ENCODE data around the gene ZBTB1.
"Not testable (repeated sequence)": the region's sequence is repeated elsewhere in the genome, so short reads cannot be mapped to it uniquely, and the experiment has no call there.

The ZBTB1 gene

DNA sequence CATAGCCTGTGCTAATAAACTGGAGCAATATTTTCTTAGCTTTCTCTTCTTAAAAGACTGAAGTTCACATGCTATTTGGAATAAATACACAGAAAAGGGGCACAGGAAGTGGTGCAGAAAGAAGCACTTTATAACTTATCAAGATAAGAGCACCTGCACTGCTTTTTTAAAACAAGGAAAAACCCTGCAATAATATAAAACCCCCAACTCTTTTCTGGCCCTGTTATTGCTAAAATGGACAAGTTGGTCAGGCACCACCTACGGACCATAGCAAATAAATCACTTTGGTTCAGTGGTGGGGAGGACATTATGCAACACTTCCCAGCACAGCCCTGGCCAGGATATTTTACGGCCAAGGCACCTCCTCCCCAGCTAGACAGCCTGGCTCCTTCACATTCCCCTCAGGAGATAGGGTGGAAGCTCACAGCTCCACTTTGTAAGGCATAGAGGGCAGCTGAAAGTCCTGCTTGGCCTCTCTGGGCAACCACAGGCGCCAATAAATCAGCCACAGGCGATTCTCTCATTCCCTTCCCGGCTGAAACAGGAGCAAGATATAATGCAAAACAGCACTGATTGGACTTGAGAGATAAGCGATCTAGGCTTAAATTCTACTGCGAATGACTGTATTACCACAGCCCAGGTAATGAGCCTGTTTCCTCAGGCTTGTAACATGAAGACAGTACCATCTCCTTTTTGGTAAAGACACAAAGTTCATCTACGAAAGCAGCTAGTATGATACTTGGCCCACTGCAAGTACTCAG is 3.0 kb upstream of the ZBTB1 start:
- DNase-seq, result no peak

DNA sequence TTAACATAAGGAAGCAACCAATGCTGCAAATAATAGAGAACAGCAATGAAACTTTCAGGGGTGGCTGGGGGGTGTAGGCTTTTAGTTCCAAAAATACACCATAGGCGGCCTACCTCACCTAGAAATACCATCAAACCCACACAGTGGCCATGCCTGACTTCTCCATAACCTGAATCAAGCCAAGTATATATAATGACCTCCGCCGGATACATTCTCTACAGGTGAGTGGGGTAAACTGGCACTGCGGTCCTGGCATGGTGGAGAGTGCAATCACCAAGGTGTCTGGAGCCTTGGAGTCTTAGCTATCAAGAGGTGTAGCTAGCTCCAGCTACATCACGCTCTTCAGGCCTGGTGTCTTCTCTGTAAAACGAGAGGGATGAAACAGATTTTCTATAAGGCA is 2.1 kb upstream of the ZBTB1 start:
- DNase-seq, result no peak

DNA sequence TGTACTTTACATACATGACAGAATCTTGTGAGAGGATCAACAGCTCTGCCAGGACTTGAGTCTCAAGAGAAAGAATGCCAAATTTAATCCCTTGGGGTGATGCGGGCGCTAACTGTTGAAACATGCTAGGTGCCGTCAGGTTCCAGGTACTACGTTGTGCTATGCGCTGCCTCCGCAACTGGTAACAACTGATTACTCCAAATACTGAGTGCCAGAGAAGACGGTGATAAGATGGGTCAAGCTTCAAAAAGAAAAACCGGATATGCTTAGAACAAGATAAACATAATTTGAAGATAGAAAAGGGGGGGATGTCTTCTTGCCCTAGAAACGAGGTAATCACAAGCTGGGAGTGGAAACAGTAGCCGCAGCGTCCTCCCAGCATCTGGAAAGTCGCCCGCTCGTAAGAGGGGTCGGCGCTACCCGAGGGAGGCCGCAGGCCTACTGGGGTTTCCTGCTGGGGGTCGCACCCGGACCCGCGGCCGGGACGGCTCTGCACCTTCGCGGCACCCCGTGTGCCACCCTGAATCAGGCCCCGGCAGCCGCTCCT is 1.6 kb upstream of the ZBTB1 start:
- DNase-seq, result no peak

DNA sequence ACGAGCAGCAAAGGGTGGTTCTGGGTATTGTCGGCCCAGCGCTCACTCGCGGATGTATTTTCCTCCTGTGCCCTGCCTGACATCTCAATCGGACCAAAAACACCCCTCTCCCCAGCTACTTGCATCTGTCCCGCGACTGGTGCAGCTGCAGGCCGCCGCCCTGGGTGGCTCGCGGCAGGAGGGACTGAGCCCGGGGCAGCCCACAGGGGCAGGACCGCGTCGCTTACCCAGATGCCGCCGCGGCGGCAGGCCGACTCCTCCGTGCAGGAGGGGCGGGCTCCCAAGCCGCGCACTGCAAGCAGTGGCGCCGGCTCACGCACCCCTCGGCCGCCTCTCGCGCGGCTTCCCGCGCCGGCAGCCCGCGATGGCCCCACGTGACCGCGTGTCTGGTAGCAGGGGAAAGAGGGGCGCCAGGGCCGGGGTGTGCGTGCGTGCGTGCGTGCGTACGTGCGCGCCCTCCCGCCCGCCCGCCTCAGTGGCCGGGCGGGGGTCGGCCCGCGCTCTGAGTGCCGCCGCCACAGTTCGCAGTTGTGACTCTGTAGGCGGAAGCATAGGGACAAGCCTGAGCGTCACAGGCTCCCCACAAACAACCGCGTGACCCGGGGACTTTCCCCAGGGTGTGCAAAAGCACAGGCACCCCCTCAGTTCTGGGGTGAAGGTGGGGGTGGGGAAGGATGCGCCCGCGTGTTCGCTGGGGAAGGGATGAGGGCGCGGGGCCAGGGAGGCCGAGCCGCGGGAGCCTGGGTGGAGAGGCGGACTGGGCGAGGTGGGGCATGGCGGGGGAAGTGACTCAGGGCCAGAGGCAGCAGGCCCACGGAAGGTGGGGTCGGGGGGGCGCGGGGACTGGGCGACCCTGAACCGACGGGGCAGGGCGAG is 898 bp upstream of the ZBTB1 start, which contains the start of gene ZBTB25:
TSS of gene ZBTB25 (minus strand) at position 405 of the 876 bp plus-strand sequence. CDS start 13,305 bp downstream, outside the sequence.
- DNase-seq, result peak; percentile 51

DNA sequence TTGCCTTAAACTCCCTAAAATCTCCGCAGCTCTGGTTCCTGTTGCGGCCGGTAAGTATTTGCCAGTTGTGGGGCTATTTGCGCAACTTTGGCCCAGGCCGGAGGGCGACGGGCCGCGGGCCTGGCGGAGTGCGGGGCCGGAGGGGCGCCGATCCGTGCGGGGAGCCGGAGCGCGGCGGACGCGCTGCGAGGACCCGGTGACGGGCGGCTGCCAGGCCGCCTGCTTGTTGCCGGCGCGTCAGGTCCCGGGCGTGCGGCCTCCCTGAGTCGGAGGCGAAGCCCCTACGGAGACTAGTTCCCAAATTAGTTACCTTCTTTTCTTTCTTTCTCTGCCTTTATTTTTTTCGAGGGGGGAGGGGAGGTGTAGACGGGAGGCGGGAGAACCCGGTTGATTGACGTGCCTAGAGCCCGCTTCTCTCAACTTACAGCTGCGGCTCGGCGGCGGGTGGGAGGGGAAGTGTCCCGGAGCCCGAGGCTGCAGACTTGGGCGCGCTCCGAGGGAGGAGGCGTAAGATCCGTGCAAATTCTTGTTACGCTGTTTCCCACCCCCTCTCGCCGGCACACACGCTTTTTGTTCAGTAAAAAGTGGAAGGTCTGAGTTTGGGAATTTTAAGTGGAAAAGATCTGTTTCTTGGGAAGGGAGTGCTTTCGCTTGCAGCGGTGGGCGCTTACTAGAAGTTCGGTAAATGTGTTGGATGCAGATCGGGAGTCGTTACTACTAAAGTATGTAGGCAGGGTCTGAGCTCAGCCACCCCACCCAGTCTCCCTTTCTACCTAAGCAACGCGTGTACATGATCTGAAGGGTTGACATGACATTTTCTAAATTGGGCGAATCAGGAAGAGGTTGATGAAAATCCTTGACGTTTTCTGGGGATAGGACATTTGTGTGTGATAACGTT is 576 bp downstream of the ZBTB1 start:
- no peak for DNase-seq

DNA sequence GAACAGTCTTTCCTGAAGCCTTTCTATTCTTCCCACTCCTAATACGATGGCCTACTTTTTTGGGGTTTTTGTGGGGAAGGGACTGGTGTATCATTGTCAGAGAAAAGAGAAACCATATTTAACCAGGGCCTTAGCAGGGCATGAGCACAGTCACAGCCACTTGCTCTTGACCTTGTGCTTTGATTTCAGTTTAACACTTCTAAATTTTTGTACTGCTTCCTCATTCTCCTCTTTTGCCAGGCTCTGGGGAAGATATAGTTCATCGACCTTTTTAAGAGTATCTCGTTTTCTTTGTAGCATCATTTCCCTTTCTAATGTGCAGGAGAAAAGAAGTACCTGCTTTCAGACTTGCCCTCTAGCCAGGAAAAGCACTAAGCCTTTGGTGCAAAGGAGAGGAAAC is 2.2 kb downstream of the ZBTB1 start:
- no peak for DNase-seq

DNA sequence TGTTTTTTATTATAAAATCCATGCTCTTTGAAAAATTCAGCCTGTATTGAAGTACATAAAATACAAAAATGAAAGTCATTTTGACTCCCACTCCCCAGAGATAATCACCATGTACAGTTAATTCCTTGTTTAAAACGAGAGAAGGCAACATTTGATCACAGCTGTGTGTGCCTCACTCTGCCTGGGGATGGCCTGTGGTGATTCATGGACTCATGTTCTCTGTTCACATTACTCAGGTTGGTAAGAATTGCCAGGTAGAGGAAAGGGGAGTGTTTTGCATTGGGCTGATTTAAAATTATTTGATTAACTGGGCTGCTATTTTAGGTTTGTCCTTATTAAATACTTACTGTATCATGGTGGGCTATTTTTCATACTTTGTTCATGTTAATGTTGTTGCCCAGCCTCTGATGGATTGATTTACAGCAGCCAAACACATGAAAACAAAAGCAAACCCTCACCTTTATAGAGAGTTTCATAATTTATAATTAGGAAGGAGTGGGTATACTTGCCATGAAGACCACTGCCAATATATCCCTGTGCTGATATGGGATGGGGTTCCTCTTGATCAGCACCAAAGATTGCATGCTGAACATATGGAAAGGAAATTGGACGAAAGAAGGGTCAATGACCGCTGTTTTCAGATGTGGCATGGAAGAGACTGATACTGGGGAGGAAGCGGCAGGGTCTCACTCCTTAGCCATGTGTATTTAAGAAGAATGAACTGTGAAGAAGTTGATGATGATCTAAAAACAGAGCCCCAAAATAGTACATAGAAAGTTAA is 3.0 kb downstream of the ZBTB1 start:
- DNase-seq, result no peak

DNA sequence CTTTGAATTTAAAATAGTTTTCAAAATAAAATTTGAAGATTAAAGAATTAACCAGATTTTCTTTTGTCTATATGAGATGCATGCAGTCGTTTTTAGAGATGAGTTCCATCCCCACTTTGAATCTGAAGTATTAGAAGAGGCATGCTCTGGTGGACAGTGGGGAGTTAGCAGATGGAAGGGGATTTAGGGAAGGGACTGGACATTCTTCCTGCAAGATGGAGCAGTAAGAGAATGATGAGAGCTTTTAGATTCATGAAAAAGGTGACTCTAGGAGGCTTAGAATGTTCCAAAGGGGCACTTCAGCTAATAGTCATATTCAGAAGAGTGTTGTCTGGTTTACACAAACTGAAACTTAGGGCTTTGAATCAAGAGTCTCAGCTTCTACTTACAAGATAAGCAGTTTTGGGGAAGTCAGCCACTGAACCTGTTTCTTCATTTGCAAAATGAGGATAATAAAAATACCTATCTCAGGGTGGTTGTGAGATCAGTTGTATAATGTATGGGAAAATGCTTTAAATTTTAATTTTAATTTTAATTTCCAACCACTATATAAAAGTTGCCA is 3.7 kb downstream of the ZBTB1 start:
- DNase-seq, result no peak

DNA sequence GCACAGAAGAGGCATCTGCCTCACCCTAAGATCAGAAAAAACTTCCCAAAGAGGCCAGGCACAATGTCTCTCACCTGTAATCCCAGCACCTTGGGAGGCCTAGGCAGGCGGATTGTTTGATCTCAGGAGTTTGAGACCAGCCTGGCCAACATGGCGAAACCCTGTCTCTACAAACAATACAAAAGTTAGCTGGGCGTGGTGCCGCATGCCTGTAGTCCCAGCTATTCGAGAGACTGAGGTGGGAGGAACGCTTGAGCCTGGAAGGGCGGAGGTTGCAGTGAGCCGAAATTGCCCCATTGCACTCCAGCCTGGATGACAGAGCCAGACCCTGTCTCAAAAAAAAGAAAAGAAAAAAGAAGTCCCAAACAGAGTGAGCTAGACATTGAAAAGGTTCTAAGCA is 4.5 kb downstream of the ZBTB1 start:
- DNase-seq, result no peak

DNA sequence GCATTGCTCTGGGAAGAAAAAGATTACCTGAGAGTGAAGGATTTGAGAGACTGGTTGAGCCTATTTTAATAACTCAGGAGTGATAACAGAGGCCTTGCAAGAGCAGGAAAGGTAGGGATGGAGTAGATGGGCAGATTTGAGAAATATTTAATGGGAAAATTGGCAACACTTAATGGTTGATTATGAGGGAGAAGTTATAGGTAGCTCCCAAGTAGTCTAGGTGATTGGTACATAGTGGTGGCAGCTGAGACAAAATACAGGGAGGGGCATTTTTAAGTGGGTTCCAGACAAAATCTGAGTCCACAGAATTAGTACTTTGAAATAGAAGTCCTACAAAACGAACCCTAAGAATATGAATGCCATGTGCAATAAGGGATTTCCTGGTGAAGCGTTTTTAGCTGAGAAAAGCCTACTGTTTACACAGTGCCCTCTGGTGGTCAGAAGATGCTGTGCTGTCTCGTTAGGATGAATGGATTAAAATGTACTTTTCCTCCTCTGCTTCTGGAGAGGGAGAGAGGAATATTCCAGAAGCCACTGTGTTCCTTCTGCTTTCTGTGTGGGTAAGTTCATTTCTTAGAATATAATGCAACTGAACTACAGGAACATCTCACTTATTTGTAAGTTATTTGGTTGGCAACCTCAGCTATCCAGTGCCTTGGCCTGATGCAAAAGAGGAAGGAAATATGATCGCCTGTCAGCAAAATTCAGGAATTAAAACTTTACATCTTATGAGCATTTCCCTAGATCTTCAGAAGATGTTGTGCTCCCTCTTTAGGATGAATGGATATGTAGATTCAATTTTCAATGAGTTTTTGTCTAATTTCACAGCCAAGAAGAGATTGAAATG is 6.5 kb downstream of the ZBTB1 start:
- DNase-seq, result no peak

DNA sequence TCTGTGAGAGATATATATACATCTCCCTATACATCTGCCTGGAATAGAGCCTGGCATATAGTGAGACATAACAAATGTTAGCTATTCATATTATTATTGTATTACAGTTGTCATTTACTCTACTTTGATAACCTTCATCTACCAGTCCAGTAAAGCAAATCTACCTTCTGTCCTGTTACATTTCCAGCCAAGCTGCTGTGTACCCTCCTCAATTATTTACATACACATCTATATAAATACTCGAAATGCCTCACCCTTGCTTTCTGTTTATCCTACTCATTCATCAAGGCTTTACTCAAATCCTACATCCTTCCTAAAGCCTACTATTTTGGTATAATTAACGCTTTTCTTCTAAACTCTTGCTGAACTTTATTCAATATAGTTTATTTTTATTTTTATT is 8.7 kb downstream of the ZBTB1 start:
- no peak for DNase-seq

DNA sequence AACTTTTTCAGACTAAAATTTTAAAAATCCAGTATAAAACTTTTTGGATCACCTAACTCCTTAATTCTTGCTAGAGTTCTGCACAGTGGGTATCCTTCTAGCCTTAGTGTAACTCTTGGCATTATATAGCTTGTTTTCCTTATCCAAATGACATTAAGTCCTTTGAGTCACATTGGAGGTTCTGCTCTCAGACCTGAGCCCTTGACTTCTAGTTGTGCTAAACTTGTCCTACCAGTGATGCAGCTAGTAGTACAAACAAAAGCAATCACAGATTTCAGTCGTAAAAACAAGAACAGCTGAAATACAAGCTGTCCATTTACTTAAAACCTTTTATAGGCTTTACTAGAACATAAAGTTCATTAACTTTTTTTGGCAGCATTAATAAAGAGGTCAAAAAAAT is 10.5 kb downstream of the ZBTB1 start:
- no peak for DNase-seq

DNA sequence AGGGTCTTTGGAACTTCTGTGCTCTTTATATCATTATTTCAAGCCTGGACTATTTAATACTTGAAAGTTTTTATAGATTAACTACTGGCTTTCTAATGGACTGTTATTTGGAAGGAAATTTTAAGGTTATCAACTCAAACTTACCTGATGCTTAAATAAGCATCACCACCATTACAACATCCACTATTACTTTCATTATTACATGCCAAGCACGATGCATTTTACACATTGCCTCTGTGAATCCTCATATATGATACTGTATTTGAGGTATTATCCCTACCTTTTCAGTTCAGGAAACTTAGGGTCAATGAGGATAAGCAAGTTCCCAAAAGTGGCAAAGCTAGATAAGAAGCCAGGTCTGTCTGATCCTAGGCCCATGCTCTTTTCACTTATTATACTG is 12.4 kb downstream of the ZBTB1 start:
- no peak for DNase-seq

DNA sequence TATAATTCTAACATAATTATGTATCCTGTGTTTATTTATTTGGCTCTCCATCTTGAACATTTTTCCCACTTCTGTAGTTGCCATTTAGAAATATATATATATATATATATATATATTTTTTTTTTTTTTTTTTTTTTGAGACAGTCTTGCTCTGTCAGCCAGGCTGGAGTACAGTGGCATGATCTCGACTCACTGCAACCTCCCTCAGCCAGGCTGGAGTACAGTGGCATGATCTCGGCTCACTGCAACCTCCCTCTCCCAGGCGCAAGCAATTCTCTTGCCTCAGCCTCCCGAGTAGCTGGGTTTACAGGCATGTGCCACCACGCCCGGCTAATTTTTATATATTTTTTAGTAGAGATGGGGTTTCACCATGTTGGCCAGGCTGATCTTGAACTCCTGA is 13.1 kb downstream of the ZBTB1 start:
- DNase-seq, result not testable (repeated sequence)

DNA sequence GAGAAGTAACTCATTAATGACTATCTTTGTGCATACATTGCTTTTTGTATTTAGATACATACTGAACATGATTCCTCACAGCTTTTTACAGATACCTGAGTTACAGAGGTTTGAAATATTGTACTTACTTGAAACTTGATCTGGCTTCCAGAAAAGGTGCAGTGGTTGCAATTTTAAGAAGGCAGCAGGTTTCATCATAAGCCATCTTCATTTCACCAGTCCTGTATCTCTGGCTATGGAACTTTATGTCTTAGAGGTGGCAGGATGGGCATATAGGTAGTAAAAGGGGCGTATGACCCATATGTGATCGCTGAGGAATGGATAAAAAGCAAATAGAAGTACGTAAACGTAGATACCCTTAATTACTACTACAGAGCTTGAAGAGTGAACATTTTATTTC is 13.7 kb downstream of the ZBTB1 start:
- DNase-seq, result no peak

DNA sequence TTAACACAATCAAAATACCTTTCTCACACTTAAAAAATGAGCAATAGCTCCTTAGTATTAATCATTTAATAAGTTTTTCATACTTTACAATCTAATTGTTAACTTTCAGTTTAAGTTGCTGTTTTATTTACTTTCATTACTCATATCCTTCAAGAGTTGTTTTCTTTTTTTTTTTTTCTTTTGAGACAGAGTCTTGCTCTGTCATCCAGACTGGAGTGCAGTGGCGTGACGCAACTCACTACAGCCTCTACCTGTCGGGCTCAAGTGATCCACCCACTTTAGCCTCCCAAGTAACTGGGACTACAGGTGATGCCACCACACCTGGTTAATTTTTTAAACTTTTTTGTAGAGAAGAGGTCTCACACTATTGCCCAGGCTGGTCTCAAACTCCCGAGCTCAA is 16.1 kb downstream of the ZBTB1 start:
- no peak for DNase-seq

DNA sequence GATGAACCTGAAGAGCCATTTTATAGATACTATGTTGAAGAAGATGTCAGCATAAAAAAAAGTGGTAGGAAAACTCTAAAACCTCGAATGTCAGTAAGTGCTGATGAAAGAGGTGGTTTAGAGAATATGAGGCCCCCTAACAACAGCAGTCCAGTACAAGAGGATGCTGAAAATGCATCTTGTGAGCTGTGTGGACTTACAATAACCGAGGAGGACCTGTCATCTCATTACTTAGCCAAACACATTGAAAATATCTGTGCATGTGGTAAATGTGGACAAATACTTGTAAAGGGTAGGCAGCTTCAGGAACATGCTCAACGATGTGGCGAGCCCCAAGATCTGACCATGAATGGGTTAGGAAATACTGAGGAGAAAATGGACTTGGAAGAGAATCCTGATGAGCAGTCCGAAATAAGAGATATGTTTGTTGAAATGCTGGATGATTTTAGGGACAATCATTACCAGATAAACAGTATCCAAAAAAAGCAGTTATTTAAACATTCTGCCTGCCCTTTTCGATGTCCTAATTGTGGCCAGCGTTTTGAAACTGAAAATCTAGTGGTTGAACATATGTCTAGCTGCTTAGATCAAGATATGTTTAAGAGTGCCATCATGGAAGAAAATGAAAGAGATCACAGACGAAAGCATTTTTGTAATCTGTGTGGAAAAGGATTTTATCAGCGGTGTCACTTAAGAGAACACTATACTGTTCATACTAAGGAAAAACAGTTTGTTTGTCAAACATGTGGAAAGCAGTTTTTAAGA is 18.2 kb downstream of the ZBTB1 start:
- no peak for DNase-seq

DNA sequence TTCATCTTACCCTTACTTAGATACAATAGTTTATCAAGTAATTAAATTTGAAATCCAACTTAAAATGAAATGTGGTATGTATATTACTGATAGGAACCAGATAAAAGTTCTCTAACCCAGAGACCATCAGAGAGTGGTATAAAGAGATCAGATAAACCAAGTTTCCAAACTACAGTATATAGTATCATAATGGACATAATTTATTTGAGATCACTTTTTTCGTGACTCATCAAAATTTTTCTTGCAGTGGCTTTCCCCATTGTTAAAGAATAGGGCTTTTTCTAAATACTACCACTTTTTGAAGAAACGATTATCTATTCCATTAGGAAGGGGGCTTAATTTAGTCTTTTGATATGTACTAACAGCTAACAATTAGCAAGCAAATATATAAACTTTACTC is 20.8 kb downstream of the ZBTB1 start:
- no peak for DNase-seq

DNA sequence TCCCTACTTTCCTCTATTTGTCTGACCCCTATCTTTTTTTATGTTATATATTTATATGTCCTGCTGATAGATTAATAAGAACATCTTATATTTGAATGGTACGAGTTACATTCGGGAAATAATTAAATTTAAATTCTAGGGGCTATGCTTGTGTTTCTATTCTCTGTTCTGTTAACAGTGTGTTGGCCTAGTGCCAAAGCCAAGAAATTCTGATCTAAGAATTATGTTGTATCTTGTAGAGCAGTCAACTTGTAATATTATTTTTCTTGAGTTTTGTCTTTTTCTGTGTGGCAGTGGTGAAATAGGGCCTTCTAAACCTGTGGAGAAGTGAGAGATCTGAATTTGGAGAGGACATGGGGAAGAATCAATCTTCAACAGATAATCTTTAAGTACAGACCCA is 27.0 kb downstream of the ZBTB1 start:
- DNase-seq, result no peak

All from NCI-H1417 treated with DMSO at 0.1 percent for 48 hours (cell line).